Stimulated activated CD4-positive, alpha-beta T cell treated with anti-CD3 and anti-CD28 coated beads, Interleukin-1b, Interleukin-23, amount 100 ng/mL, for 48 hours (primary cell): ENCODE data around the gene PLEKHG3.
"Not testable (repeated sequence)": the region's sequence is repeated elsewhere in the genome, so short reads cannot be mapped to it uniquely, and the experiment has no call there.

Source experiments
- DNase-seq: peaks from one replicate; pipeline ENCODE4 v3.0.0-alpha.2; 2020

The PLEKHG3 gene

DNA sequence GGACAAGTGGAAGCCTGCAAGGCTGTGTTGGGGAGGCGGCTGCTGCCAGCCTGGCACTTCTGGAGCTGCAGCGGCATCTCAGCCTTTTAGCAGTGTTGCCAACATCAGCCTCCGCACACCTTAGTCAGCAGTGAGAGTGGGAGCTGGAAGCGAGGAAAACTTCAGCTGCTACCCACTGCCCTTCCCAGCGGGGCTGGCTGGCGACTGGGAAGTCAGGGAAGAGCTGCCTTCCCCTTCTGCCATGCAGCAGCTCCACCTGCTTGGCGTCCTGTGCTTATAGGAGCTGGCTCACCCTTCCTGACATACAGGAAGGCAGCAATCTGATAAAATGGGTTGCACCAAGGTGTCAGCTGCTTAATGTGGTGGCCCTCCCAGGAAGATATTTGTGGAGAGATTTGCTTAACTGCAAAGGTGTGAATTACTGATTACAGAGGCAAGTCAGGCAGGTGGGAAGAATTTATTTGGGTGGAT, 15.4 kb upstream of the PLEKHG3 start:
- no peak for DNase-seq

DNA sequence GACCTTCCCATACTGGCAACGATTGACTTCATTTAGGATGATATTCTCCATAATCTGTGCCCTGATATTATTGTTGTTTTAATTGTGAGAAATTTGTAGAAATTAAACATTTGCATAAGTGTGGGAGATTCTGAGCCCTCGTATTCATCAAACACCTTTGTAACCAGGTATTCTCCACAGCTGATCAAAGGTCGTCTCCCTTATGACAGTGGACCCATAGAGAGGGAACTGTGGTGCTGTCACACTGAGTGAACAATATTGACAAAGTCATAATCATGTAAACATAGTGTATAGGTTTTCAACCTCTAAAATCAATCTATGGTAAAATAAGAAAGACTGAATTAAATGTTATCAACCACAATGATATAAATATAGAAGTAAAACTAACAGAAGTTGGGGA, 14.9 kb upstream of the PLEKHG3 start:
- no peak for DNase-seq

DNA sequence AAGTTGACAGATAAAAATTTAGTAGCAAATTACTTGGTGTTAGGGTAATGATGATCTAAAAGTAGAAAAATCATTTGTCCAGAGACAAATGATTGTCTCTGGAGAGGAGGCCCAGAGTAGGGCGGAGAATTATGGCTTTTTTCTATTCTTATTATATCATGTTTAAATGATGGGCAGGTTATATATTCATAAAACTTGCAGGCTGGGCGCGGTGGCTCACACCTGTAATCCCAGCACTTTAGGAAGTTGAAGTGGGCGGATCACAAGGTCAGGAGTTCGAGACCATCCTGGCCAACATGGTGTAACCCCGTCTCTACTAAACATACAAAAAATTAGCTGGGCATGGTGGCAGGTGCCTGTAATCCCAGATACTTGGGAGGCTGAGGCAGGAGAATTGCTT, 13.6 kb upstream of the PLEKHG3 start:
- not testable (repeated sequence) for DNase-seq

DNA sequence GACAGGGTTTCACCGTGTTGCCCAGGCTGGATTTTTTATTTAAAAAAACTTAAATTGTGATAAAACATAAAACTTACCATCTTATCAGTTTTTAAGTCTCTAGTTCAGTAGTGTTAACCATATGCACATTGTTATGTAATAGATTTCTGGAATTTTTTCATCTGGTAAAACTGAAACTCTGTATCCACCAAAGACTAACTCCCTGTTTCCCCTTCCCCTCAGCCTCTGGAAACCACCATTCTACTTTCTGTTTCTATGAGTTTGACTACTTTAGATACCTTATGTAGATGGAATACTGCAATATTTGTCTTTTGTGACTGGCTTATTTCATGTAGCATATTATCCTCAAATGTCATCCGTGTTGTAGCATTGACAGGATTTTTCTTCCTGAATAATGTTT, 12.8 kb upstream of the PLEKHG3 start:
- DNase-seq, result no peak

DNA sequence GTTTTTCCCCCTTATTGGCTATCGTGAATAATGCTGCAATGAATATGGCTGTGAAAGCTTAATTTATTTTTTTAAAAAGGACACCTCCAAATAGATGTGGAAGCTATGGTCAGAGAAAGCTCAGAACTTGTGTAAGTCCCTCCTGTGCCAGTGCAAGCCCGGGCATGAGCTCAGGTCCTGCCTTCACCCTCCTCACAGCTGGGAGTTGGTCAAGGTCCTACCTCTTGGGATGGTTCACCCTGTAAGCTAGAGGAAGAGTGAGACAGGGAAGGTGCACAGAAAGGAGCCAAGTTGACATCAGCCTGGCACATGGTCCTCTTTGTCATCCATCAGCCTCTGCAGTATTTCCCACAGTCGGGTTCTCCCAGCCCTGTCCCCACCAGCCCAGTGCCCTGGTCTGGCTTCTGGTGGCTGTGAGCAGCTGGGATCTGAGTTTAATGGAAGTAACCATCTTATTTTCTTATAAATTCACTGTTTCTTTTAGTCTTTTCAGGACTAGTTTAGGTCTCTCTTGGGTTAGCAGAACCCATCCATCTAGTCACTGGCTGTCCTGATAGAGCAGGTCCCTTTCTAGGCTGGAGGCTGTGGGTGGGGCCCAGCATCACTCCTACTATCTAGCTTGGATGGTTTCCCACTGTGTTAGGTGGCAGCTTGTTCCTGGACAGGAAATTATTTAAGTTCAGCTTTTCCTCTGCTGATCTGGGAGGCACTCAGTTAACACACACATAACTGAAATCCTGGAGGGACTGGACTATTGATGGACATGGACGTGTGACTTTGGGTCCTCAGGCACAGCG, 11.8 kb upstream of the PLEKHG3 start:
- no peak for DNase-seq

DNA sequence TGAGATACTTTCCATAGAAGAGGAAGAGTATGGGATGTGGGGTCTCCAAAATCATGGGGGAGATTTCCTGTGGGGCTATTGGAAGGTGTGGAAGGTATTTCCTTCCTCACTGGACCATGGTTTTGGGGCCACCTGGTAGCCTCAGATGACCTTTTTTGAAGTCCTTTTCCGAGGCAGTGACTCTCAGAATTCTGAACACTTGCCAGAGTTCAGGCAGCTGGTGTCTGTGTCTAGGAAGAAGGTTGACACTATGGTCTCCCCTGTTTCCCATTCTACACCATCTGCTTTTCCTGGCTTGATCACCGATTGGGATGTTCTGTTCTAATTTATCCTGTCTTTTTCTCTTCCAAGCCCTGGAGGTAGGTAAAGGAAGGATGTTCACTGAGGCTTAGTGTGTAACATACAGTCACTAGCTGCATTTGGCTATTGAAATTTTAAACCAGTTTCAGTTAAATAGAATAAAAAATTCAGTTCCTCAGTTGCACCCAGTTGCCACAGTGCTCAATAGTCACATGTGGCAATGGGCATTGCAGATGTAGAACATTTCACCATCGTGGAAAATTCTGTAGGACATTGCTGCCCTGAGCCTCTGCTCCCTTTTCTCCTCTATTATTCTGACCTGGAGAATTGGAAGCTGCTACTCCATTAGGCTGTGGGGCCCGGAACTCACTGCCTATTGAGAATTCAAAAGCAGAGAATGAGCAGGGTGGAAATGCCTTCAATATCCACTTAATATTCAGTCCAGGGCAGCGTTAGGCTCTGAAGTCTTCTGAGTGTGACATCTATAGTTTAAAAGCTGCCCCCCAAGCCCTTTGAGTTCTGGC, 11.0 kb upstream of the PLEKHG3 start:
- DNase-seq, result no peak

DNA sequence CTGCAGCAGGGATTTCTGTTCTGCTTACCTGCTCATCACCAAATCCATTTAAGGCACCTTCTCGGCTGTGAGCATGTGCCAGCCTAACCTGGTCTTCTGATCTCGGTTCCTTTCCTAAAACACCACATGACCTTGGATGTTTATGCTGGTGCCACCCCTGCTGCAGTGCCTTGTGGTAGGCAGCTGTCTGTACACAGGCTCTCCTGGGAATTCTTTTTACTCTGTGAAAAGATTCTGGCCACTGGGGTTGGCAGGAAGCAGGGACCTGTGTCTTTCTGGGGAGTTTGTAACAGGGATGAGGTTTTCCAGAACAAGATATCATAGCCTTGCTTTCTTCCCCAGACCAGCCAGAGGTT, 10.4 kb upstream of the PLEKHG3 start:
- DNase-seq, result no peak

DNA sequence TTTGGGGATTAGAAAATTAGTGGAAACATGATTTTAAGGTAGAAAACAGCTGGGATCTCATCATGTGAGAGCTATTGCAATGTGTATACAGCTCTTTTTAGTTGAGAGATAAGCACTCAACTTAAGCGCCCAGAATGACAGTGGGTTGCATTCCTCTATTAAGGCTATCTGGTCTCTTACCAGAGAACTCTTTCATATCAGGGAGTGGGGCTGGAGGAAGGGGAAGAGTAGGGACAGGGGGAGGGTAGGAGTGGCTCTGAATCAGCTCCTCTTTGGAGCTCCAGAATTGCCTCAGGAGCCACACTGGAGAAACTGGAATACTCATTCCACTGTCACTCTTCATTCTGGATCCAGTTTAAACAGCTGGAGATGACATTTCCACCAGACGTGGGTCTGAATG, 9.2 kb upstream of the PLEKHG3 start:
- DNase-seq, result no peak

DNA sequence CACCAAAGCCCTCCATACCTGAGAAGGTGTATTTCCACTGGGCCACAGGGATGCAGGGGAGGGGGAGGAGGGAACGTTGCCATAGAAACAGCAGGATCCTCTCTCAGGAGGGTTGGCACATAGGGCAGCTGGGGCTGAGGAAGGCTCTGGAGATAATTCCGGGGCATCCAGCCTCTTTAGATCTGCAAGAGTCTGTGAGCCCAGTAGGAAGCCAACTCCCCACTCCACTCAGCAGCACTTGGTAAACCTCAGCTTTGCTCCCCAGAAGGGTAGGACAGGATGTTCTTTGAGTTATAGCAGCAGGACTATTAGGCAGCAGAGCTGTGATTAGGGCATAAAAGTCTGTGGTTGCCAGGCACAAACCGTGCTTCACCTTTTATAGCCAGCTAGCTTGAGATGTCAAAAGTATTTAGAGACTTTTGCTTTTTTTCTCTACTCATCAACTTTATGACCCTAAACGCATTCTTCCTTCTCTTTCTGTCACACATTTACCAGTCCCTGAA, 7.8 kb upstream of the PLEKHG3 start:
- DNase-seq, result no peak

DNA sequence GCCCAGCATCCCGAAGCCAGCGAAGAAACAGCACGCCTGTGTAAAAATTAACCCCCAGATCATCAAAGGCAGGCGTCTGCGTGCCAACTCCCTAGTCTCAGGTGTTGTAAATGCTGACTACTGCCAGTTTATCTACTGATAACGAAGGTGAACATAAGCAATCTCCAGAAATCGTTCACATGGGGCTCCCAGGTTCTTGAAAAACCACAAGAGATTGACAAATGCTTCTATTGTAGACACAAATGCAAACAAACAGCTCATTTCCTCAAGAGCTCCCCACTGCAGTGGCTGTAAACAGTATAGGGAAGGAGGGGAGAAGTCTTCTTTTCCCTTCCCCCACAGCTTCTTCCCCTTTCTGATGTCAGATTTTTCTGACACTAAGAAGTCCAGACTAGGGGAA, 5.3 kb upstream of the PLEKHG3 start:
- DNase-seq, result no peak

DNA sequence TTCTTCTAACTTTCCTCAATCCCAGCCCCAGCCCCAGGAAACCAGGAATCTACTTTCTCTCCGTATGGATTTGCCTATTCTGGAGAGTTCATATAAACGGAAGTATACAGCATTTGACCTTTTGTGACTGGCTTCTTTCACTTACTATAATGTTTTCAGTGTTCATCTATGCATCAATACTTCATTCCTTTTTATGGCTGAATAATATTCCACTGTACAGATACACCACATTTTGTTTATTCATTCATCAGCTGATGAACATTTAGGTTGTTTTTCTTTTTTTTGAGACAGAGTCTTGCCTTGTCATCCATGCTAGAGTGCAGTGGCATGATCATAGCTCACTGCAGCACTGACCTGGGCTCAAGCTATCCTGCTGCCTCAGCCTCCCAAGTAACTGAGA, 3.9 kb upstream of the PLEKHG3 start:
- DNase-seq, result no peak

DNA sequence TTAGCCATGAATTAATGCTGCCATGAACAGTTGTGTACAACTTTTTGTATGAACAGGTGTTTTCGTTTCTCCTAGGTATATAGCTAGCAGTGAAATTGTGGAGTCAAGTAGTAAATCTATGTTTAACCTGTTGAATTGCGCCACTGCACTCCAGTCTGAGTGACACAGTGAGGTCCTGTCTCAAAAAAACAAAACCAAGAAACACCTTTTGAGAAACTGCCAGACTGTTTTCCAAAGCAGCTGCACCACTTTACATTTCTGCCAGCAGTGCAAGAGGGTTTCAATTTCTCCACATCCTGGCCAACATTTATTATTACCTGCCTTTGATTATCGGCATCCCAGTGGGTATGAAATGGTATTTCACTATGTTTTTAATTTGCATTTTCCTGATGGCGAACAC, 3.3 kb upstream of the PLEKHG3 start:
- no peak for DNase-seq

DNA sequence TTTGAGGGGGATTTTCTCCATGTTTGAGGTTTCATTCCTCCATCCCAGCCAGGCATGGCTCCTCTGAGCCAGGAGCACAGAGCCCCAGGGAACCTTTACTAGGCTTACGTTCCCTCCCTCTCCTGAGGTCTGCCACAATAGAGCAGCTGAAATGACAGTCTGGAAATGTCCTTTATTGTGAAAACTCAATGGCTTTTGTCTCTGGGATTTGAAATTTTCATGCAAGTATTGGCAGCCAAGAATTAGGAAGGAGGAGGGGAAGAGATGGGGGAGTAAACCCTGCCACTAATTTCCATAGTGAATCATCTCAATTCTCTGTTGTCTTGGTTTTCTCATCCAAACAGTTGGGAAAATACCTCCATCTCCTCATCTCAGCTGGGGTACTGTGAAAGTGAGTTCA, 2.6 kb upstream of the PLEKHG3 start:
- DNase-seq, result no peak

DNA sequence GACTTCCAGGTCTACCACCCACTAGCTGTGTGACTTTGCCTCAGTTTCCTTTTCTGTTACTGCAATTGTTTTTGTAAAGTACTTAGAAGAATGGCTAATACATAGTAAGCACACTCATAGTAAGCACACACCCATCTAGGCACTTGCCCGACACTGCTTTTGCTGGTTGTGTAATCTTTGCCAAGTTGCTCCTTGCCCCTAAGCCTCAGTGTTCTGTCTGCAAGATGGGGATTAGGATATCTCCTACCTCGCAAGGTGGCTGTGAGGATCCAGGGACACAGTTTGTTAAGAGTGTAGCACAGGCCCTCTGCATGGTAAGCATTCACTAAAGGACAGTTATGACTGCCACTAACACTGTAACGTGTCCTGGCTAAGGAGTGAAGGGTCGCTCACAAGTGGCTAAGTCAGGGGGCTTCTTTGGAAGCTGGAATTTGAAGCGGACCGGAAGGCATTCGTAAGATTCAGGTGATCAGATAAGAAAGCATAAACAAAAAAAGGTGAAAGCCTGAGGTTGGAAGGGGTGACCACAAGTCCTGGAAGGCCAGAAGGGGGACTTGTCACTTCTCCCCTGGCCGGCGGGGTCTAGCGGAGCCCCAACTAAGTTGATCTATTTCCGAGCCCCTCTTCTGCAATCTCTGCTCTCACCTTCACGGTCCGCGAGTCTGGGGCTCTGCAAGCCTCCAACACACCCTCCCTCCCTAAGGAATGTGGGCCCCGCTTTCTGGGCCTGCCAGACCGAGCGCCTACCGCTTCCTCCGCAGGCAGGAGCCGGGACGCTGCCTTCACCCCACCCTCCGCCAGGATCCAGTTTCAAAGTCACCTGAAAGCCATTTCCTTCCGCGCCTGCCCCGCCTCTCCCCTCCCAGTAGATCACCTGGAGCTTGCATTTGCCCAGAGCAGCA, 1.5 kb upstream of the PLEKHG3 start:
- DNase-seq, result no peak

DNA sequence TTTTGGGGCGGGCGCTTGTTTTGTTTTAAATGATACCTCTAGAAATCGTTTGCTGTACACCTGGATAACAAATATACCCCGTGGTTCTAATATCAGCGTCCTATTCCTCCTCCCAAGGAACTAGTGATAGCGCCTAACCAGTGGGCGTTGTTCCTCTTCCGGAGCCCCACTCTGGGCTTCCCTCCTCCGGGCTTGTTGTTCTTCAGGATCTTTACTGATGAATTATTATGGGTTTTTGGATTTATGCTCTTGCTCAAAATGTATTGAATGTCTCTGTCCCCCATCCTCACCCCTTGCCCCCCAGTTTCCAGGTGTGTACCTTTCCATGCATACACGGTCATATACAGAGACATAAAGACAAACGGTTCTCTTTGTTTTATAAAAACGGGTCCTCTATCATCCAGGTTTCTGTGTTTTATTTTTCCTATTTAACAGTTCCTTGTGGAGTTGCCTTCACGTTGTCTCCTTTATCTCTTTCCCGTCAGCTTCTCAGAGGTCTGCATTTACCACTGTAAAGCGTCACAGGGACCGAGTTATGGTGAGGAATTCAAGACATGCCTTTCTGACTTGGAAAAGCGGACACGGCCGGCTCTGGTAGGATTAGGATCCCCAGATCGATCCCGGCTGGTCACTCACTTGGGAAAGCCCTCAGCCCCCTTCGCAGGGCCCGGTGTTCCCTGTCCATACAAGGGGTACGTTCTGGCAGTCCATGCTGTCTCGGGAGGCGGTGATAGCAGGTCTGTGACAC, 655 bp upstream of the PLEKHG3 start:
- no peak for DNase-seq

DNA sequence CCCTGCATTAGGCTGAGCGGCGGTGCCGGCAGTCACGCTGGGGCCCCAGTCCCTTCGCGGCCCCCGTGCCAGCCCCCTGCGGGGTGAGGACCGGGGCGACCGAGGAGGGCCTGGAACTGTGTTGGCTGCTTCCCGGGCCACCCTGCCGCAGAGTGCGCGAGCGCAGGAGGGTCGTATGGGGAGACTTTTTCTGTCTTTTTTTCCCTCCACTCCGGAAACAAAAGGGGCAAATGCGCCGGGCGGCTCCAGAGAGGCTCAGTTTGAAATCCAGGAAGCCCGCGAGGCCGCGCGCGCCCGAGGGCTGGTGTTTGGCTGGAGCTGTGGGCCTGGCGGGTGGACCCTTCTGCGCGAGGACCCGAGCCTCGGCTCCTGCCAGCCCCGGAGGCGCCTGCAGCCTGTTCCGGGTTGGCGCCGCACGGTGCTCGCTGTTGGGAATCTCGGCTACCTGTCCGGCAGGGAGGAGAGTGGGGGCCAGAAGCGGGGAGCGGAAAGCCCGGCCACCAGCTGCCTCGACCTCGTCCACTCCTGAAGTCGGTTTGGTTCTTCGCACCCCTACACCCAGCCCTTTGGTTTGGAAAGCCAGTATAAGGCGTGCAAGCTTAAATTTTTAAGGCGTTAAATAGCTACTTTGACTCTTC, 638 bp downstream of the PLEKHG3 start:
- no peak for DNase-seq

DNA sequence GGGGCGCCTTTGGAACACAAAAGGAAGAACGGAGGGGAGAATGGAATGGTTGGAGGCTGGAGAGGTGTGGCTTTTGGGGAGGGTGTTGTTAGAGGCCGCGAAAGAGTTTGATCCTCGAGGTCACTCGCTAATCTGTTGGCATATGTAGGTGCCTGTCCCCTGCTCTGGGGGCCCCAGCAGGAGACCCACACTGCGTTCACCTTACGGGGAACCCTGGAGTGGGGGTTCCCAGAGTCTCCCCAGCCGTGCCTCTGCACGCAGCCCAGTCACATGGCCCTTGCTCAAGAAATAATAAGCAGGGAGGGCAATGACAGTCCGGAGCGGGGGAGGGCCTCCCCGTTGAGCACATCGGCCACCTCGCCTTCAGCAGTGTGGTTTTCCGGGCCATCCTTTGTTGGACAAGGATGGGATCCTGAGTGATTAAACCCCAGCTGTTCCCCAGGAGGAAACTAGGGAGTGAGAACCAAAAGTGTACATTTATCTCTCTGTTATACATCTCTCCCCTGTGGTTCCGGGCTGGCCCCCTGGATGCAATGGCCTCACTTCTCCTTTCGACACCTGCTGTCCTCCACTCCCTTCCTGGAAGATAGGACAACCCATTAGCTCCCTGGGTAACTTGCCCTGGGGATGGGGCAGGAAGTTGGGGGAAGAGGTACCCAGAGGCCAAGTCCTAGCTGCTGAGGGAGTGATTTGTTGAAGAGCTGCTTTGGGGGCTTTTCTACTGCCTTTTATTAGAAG, 1.3 kb downstream of the PLEKHG3 start:
- no peak for DNase-seq

DNA sequence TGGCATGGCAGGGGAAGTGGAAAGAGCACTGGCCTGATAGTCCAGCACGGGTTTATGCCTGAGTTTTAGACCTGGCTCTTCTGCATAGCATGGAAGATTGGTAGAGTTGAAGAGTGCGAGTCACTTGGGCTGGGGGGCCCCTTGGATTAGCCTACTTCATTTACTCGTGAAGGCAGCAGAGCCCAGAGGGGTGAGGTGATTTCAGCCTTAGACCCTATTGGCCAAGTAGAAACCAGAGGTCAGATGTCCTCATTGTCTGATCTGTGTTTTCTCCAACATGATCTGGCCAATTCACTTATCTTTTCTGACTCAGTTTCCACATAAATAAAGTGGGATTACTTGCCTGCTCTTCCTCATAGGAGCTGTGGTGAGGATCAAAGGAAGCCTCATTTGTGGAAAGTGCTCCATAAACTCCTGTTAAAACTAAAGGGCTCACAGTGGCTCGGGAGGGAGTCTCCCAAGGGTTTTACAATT, 1.9 kb downstream of the PLEKHG3 start:
- DNase-seq, result no peak

DNA sequence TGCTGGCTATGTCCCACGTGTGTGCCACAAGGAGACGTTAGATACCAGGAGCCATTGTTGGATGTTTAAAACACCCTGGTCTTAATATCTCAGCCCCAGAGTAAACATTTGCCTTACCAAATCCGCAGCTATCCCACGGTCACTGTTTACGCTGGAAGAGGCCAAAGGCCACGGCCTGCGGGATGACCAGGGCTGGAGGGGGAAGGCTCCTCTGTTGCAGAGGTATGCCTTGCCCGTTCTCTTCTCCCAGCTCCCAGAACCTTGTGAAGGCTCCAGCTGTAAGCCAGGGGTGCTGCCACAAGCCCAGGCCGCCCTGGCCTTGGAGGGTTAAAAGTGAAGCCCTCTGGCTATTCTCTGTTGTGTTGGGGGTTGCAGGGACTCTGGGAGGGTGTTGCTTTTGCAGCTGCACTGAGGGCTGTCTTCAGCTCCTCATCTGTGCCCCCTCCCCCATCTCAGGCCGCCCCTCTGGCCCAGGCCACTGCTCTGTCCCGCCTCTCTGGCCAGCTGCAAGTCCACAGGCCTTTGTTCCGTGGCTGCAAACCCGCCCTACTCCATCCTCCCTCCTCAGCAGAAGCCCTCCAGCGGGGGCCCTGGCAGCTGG, 2.5 kb downstream of the PLEKHG3 start:
- no peak for DNase-seq

DNA sequence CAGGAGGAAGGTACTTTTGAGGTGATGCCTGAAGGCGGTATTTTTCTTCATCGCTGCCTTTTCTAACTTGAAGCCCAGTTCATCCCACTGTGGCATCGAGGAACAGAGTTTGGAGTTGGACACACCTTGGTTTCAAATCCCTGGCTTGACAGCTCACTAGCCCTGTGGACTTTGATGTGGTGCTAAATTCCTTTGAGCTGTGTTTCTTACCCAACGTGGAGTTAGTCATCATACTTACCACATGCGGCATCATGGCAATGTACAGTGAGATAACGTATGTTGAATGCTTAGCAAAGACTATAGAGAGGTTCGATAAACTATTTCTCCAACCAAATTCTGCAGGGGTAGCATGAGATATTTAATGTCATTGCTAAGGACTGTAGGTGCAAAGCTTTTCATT, 3.4 kb downstream of the PLEKHG3 start:
- DNase-seq, result no peak
